Right forelimb (tissue), 1 donor: ENCODE measurements around the gene ALDOC.
A peak's percentile ranks its signal among the peaks of the same experiment; 100 is the strongest.
"Not testable (repeated sequence)": the region's sequence is repeated elsewhere in the genome, so short reads cannot be mapped to it uniquely, and the experiment has no call there.

Experiments
- DNase-seq: peaks from one replicate; pipeline ENCODE4 v3.0.0-alpha.2; 2018

The ALDOC gene

DNA sequence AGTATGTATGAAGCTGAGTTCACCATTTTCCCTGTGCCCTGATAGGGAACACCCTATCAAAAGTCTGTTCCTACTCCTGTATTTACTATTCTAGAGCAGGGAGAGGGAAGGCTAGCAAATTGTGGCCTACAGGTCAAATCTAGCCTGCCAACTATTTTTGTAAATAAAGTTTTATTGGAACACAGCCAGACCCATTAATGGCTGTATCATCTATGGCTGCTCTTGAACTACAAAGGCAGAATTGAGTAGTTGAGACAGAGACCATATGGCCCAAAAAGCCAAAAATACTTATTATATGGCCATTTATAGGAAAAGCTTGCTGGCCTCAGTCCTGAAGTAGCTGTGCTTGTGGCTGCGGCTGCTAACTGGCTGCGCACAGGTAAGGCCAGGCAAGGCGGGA lies 4.3 kb upstream of the ALDOC start:
- DNase-seq = no peak

DNA sequence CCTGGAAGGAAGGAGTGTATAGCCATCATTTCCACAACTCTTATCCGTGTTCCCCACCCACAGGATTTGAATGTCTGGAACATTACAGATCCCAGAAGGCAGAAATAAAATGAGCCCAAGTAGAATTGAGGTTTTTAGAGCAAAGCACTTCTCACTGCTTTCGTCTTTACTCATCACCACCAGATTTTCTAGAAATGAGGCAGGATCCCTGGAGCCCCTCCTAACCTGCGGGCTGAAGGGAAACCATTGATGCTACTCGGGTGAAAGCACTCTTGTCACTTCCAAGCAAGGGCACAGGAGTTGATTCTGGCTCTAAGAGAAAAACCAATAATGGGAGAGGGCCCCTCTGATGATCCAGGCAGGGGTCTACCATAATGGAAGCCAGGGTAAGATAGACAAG lies 2.8 kb upstream of the ALDOC start:
- DNase-seq = no peak

DNA sequence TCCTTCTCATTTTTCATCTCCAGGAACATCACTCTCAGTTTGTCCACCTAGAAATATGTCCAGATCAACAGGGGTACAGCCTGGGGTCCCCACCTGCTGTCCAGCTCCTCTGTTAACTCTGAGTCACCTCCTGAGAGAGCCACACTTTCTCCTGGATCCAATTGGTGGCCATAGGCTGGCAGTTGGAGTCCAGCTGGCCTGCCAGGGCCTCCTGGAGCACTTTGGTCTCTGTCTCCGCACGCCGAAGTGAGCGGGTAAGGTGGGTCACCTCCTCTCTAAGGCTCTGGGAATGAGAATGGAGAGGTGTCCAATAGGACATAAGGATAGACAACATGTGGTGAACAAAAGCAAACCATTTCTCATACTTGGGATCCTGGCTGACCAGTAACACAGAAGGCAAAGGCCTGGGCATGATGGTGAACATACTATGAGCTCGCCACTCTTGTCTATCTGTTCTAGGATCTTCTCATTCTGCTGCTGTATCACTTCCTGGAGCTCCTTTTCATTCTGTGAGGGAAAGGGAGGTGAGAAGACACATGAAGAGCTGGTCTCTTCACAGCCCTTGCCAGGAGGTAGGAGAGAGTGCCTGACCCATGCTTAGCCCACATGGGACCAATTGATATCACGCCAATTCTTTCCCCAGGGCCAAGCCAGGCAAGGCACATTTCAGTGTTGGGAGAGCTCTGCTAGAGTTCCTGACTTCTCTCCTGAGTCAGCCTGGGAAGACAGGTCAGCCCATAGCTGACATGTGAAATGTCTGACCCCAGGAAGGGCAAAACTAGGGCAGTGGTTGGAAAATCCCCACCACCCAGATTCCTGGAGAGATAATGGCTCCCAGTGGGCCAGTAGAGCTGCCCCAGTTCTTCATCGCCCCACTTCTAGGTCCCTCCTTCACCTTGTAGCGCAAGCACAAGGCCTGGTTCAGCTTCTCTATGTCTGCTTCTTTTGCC lies 1.8 kb upstream of the ALDOC start:
- DNase-seq = no peak

DNA sequence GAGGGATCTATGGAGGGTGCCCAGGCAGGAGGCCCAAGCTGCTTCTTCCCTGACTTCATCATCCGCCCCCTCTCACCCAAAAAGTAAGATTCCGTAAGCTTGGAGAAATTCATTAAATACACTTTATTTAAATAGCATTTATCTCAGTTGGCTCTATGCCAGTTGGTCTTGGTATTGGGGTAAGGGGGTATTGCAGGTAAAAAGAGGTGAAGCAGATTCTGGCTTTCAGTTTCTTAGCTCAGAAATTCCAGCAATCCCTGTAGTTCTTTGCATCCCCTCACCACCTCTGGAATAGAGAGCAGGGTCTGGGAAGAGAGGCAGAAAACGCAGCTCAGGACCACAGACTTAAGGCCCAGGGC lies 750 bp upstream of the ALDOC start:
- no peak for DNase-seq

DNA sequence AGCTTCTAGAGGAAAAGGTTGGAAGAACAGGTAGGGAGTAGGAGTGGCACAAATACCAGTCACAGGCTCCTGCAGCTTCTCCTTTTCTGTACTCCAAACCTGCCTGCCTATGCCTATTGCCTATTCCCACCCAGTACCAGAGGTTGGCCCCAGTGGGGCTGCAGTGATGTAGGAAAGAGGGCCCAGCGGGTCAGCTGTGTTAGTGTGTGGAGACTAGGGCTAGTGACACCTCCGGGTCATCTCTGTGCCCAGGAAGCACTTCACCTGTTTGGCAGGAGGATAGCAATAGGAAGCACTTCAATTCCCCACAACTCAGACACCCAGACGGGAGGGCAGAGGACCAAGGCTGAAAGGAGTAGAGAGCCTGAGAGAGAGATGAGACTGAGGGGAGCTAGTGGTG lies 679 bp downstream of the ALDOC start:
- not testable (repeated sequence) for DNase-seq

DNA sequence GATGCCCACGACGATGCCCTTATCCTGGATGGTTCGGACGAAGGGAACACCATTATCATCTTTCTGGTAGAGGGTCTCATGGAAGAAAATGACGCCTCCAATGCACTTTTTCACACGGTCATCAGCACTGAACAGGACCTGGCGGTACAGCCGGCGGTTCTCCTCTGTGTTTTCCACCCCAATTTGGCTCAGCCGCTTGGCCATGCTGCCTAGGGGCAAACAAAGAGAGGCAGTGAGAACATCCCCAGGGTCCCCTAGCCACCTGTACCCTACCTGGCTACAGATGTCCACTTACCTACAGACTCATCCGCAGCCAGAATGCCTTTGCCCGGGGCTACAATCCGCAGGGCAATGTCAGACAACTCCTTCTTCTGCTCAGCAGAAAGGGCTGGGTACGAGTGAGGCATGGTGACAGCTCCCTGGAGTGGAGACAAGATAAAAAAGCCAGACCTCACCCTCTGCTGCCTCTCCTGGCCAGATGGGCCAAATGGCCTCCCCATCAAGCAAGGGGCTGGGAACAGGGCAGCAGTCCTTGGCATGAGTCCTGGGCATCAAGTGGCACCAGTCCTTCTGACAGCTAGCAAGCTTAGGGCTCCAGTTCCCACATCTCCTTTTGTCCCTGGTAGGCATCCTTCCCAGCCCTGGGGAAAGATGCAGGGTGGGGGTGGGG lies 1.4 kb downstream of the ALDOC start:
- DNase-seq = no peak

DNA sequence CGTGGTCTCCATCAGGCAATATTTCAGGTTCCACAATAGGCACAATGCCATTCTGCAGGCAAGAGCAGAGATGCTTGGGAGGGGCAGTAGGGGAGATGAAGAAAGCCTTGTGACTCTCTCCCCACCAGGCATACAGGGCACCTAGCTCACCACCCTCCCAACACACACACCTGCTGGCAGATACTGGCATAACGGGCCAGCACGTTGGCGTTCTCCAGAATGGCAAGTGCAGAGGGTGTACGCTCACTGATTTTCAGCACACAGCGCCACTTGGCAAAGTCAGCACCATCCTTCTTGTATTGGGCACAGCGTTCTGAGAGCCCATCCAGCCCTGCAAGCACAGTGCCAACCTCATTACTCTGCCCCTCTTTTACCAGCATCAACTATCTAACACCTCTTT lies 2.2 kb downstream of the ALDOC start:
- DNase-seq = no peak

DNA sequence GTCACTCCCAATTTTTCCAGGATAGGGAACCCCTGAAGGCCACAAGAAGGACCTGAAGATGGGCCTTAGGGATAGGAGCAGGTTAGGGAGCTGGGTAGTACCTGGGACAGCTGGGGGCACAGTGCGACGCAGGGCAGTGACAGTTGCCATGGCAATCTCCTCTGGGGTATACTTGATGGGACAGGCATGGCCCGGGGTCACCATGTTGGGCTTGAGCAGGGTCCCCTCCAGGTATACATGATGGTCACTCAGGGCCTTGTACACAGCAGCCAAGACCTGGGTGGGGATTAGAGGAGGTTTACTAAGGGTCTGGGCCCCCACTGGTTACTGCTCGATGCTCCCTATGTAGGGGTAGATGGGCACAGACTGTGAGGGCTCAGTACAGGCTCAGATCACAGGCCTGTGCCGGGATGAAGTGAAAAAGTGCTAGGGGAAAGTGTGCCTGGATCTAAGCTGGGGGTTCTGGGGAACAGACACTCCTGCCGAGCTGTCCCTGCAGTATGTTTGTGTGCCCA lies 2.7 kb downstream of the ALDOC start:
- no peak for DNase-seq

DNA sequence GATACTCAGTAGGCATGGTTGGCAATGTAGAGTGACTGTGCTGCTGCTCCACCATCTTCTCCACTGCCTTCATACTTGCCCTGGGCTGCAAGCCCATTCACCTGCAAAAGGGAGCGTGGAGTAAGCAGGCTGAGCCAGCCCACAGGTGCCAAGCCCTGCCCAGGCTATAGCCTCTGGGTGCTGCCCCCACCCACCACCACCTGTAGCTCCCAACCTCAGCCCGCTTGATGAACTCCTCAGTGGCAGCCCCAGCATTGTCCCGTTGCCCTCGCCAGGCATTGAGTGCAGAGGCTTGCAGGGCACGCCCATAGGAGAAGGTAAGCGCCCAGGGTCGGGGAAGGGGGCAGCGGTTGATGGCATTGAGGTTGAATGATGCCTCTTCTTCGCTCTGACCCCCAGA lies 3.2 kb downstream of the ALDOC start:
- DNase-seq = no peak

DNA sequence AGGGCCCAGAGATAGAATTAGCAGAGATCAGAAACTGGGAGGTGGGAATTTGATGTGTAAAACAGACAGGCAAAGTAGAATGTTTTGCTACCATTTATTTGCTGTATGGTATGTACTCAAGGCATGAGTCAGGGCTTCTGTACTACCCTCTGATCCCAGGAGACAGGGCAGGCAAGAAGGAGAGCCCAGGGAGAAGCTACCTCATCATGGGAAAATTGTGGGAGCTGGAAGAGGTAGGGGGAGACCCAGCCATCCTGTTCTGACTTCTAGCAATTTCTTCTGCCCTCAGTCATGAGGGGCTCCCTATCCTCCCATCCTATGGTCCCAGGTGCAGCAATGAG lies 3.7 kb downstream of the ALDOC start:
- DNase-seq = no peak

DNA sequence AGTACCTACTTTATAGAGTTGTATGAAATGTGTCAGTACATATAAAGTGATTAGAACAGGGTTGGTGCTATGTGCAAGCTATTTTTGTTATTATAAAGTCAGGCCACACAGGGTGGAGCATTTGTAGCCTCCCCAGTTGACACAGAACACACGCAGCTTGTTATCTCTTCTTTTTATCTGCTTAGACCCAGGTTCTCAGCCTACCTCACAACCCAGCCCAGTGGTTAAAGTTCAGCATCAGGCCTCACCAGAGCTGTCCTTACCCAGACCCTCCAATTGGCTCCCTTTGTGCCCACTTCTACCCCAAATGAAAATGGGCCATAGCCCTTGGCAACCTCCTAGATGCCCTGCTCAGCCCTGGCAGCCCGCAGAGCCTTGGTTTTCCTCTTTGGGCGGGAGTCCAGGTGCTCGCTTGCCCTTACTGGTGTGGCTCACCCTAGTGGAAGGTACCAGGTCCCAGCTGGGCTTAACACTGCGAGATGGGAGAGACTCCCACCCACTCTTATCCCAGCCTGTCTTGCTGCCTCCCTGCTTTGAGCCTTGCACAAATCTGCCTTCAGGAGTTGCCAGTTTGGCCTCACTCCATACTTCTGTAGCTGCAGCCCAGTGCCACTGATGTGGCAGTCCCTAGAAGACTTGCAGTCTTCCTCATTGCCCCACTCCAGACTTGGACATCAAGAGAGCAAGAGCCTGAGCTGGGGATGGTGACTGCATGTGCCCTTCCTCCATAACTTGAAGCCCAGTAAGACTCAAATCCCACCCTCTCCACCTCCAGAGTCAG lies 4.2 kb downstream of the ALDOC start:
- no peak for DNase-seq

DNA sequence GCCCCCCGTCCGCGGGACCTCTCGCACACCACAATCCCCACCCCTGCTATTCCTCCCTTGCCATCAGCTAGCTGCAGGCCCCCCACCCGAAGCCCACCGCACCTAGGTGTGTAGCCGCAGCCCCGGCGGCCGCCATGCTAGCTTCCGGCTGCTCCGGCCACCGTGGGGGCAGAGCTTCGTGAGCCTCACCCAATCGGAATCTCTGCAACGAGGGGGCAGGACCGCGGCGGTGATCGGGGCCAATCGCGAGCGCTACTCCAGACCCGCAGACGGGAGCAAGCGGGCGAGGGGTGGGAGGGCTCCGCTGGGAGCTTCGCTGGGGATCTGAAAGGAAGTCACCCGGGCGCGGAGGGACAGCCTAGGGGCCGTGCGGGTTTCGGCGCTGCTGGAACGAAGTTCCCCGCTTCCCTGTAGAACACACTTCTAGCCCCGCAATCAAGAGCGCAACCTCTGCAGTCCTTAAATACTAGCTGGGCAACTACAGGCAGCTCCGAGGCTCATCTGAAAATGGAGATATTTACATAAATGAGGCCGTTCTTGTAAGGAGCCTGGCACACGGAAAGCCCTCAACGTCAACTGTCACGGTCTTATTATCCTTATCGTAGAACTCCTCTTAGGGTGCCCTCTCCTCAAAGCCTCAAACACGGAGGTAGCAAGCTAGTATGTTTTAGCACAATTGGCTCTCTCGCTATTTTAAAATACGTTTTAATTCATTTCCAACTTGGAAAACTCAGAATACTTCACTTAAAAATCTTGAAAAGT lies 5.2 kb downstream of the ALDOC start, which contains the start of gene PIGS:
PIGS (minus strand) TSS at position 164 of the 762 bp plus-strand sequence; CDS start at position 136, 28 bp downstream.
- DNase-seq = peak; percentile 93

DNA sequence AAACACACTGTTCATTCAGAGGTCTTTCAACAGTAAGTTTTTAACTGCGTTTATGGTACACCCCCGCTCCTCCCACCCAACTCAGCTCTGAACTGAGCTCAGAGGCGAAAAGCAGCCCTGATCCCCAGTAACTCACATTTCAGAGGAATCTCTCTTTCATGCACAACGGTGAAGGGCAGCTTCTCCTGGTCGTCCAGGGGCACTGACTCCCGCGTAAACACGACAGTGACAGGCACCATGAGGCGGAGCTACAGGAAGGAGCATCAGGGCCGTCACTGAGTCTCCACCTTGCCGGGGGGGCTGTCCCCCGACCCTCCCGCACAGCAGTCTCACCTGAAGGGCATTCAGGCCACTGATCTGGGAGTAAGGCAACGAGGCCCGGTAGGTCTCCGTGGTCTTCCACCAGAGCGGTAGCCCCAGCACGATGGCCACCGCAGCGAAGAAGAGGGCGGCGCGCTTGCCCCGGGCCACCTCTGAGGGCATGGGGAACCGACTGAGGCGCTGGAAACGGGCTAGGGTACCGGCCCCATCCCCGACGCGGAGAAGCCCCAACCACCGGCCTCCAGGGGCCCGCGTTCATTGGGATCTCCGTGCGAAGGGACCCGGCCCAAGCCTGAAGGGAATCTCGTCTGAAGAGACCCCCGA lies 5.9 kb downstream of the ALDOC start:
- DNase-seq = no peak

DNA sequence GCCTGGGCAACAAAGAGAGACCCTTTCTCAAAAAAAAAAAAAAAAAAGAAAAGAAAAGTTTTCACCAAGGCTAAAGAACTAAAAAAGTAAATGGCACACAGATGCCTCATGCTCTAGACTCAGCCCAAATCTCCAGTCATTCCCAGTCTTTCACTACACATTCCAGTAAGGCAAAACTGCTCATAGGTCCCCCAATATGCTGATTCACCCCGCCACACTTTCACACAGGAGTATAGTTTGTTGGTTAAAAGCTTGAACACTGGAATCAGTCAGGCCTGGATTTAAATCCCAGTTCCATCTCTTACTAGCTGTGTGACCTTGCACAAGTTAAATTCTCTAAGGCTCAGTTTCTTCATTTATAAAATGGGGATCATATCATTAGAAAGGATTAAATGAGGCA lies 7.2 kb downstream of the ALDOC start:
- no peak for DNase-seq

DNA sequence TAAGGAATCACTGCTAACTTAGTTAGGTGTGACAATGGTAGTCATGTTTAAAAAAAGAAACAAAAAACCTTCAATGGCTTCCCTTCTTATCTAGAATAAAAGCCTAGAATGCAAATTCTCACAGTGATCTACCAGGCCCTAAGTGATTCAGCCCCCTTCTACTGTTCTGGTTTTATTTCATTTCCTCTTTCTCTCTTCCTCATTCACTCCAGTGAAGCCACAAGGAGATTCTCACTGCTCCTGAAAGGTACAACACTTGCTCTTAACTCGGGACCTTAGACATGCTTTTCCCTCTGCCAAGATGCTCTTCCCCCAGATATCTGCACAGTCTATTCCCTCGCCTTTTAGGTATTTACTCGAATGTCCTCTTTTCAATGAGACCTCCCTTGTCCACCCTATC lies 9.1 kb downstream of the ALDOC start:
- no peak for DNase-seq

DNA sequence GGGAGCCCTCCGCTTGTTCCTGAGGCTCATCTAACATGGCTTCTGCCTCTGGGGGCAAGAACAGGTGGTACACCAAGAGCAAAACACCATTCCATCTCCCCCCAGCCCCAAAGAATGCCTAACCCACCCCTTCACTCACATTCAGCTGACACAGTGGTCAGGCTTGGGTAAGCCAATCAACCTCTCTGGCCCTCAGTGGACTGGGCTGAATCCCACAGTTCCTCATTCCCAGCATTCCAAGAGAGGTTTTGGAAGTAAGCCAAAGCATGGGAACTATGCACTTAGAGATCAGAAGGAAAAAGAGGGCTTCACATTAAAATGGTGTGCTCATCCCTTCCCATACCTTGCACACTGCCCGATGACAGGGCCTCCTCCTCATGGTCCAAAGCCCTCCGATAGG lies 13.2 kb downstream of the ALDOC start:
- no peak for DNase-seq

DNA sequence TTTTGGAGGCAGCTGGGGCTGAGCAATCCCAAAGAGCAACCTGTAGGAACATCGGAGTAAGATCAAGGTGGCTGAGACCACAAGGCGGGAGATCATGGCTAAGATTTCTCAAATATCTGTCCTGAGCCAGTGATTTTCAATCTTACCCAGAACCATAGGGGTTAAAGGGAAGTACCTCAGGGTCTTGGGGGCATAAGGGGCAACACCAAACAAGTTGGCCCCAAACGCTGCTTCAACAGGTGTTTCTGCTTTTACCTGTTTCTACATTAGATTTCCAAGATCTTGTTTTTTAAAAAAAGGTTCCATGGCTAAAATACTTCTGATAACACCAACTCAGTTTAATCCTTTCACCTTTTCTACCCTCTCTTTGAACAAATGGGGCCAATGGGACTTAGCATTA lies 21.7 kb downstream of the ALDOC start:
- no peak for DNase-seq

DNA sequence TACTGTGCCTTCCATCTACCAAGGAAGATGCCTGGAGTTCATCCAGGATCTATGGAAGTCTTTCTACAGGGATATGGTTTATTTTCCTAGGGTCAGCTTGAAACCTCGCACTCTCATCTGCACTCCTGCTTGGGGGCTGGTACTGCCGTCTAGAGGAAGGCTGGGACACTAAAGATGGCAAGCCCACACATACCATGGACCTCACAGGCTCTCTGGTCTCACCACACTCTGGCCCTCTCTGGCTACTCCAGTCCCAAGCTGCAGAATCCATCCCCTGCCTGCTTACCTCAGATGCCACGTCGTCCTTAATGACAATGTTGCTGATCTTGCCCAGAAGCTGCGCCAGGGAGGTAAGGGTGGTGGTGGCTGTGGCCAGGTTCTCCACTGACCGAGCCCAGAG lies 22.1 kb downstream of the ALDOC start:
- no peak for DNase-seq

DNA sequence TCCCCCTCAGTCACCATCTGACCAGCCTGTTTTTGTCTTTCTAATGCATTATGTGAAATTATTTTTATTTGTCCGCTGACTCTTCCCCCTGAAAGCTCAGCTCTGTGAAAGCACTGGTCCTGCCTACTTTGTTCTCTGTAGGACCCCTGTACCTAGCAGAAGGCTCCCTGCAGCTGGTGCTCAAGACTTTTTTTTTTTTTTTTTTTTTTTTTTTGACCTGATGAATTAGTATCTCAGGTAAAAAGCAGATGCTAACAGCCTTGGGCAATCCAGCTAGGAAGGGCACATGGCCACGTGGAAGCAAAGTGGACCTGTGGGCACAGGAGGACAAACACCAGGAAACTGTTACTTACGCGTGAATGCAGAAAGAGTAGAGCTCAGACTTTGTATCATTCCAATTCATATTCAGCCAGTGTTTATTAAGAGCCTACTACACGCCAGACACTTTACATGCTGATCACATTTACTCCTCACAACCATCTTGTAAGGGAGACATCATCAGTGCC lies 23.6 kb downstream of the ALDOC start:
- no peak for DNase-seq

DNA sequence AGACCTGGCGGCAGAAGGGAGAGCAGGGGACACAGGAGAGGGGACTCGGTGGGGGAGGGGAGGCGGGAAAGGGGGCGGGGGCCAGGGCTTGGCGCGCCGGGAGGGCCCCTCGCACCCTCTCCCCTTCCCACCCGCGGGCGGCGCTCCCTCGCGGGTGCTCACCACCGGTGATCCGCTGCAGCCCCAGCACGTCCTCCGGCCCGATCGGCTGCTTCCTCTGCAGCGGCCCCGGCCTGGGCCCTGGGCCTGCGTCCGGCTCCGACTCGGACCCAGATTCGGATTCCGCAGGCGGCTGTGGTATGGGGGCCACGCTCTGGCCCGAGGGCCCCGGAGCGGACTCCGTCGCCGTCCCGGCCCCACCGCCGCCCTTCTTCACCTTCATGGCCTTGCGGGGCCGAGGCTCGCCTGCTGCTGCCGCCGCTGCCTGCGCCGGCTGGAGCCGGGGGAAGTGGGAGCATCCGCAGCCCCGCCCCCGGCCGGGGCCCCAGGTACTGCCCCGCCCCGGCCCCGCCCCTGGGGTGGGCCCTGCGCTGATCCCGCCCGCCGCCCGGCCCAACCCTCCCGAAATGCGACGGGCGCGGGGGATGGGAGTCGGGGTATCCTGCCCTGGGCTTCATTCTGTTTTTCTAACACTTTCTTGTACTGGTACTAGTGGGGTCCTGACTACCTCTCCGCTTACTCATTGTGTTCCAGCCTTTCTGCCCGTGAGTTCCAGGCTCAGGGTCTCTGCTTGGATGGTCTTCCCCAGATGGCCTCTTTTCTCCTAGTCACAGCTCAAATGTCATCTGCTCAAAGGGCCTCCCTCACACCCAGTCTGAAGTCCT lies 24.3 kb downstream of the ALDOC start, which contains the start of gene UNC119:
UNC119 (minus strand) TSS at position 449 of the 824 bp plus-strand sequence; CDS start at position 382, 67 bp downstream.
- peak; percentile 89 for DNase-seq
